GM12864 (cell line): ENCODE measurements around the gene APPBP2.

Experiments used
- DNase-seq: peaks from one replicate; pipeline ENCODE4 v3.0.0-alpha.2; 2011; ENCODE audit warnings: low read depth
- H3K4me3 ChIP-seq: 2 replicates; pipeline ENCODE4 v1.5.1; 2011; ENCODE audit warnings: mild to moderate bottlenecking, low read depth, low read length, control low read depth
- CTCF ChIP-seq: IDR thresholded peaks from 2 replicates; pipeline ENCODE4 v1.5.1; 2011; ENCODE audit warnings: low read depth, mild to moderate bottlenecking, moderate library complexity, low read length, control low read depth, inconsistent platforms; ENCODE audit errors: missing control alignments

The APPBP2 gene

GRCh38 chr17:60545465-60546191 is 19.6 kb upstream of the APPBP2 start:
- DNase-seq = no peak
- no peak overlapping the region for H3K4me3 ChIP-seq
- no peak for TF ChIP-seq CTCF

GRCh38 chr17:60542071-60542470 is 16.0 kb upstream of the APPBP2 start:
- H3K4me3 ChIP-seq = no peak overlapping the region
- no peak for DNase-seq
- TF ChIP-seq CTCF = no peak

- no peak for DNase-seq
- H3K4me3 ChIP-seq = no peak overlapping the region
- TF ChIP-seq CTCF = no peak
These were observed 14.4 kb upstream of the APPBP2 start for GRCh38 chr17:60540460-60540859.

GRCh38 chr17:60539807-60540206 is 13.8 kb upstream of the APPBP2 start:
- no peak for DNase-seq
- no peak overlapping the region for H3K4me3 ChIP-seq
- TF ChIP-seq CTCF = no peak

- no peak for TF ChIP-seq CTCF
- DNase-seq = no peak
These were observed 12.7 kb upstream of the APPBP2 start for GRCh38 chr17:60538726-60539125.

GRCh38 chr17:60535382-60536279 is 9.6 kb upstream of the APPBP2 start:
- TF ChIP-seq CTCF = no peak
- no peak for DNase-seq
- H3K4me3 ChIP-seq = no peak overlapping the region

More at GRCh38 chr17:60538726-60539125, 12.7 kb upstream of the APPBP2 start:
- no peak overlapping the region for H3K4me3 ChIP-seq
